MCF 10A (cell line): Measurements from ENCODE around the gene MORC1. TPM values are rescaled to one million over a fixed set of nuclear protein-coding genes. Genes with fewer than 3 reads are reported as not detected.

ENCODE experiments used
- BruUV-seq: library from RNA; stranded (reverse); fragments of 400-500 nt; replicated peaks from 2 replicates; lab custom pipeline; 2021; lab: Mats Ljungman, UMichigan
- CTCF ChIA-PET: fragments of 300-600 bp; sonication (Branson Sonifier 250); formaldehyde crosslinking; extraction: SDS; loops from one replicate; lab custom pipeline; 2021; ENCODE audit warnings: antibody characterized with exemption, inconsistent platforms; lab: Yijun Ruan, JAX
- POLR2A ChIA-PET: fragments of 300-600, 350-650 bp; sonication (Branson Sonifier 250); formaldehyde crosslinking; extraction: SDS; loops from one replicate; lab custom pipeline; 2020; ENCODE audit warnings: antibody characterized with exemption, inconsistent platforms; lab: Yijun Ruan, JAX
- DNase-seq: peaks from one replicate; pipeline ENCODE4 v3.0.0-alpha.2; 2018; ENCODE audit not compliant: unreplicated experiment
- H3K27ac Mint-ChIP-seq: one replicate; pipeline ENCODE4 v1.8.0; 2022; ENCODE audit warnings: mild to moderate bottlenecking, low read depth, mixed read lengths; ENCODE audit not compliant: unreplicated experiment
- H3K27me3 Mint-ChIP-seq: one replicate; pipeline ENCODE4 v1.8.0; 2022; ENCODE audit warnings: mixed read lengths; ENCODE audit not compliant: insufficient read depth, unreplicated experiment
- H3K36me3 Mint-ChIP-seq: one replicate; pipeline ENCODE4 v1.8.0; 2022; ENCODE audit warnings: mild to moderate bottlenecking, moderate library complexity, mixed read lengths; ENCODE audit not compliant: insufficient read depth, unreplicated experiment
- H3K4me1 Mint-ChIP-seq: one replicate; pipeline ENCODE4 v1.8.0; 2022; ENCODE audit warnings: mixed read lengths; ENCODE audit not compliant: insufficient read depth, unreplicated experiment
- H3K4me3 Mint-ChIP-seq: one replicate; pipeline ENCODE4 v1.8.0; 2022; ENCODE audit warnings: mild to moderate bottlenecking, moderate library complexity, mixed read lengths; ENCODE audit not compliant: unreplicated experiment
- H3K9me3 Mint-ChIP-seq: one replicate; pipeline ENCODE4 v1.8.0; 2022; ENCODE audit warnings: mixed read lengths; ENCODE audit not compliant: unreplicated experiment
- CTCF ChIP-seq: fragments of 200-600 bp; IDR thresholded peaks from one replicate; pipeline ENCODE4 v1.8.0; 2022; ENCODE audit warnings: antibody characterized with exemption, mild to moderate bottlenecking; ENCODE audit not compliant: unreplicated experiment
- intact Hi-C: fragments of 100-400 bp; cut with micrococcal nuclease; formaldehyde crosslinking; loops from 2 replicates; pipeline ENCODE4 v1.14.1; 2022
- total RNA-seq: library from RNA; stranded (reverse); gene quantifications from 2 replicates; pipeline ENCODE4 v1.2.3, GENCODE V29; 2022

Gene MORC1
- total RNA-seq, 1 experiment from 2014 or later = not detected

GRCh38 chr3:108914774-108915641, 202.9 kb downstream of the MORC1 start:
- intact Hi-C loops = loop anchor here (1.0 to 5.0 kb wide), 3 partner anchors 167 to 426 kb away; no protein-coding TSS in a partner anchor
- TF ChIP-seq CTCF = peak; percentile 86
- H3K4me1 Mint-ChIP-seq = peaks cover 21% of the 10 kb centered on the region
- no peak overlapping the region for H3K27ac Mint-ChIP-seq
- ChIA-PET POLR2A (interaction anchor here (0.7 to 0.9 kb wide), 2 partner anchors 253 to 325 kb away, joined by 3 to 4 read pairs; no protein-coding TSS in a partner anchor), CTCF (interaction anchor here (0.6 to 7.0 kb wide), 55 partner anchors 9 to 606 kb away, joined by 3 to 110 read pairs (median 4); partner anchors contain the start of genes CIP2A, DZIP3 and GUCA1C)
- H3K27me3 Mint-ChIP-seq = no peaks in the 10 kb centered on the region
- no peaks in the 10 kb centered on the region for H3K9me3 Mint-ChIP-seq
- no peak overlapping the region for H3K4me3 Mint-ChIP-seq
- peak; percentile 87 for DNase-seq
- H3K36me3 Mint-ChIP-seq = no peaks in the 10 kb centered on the region
- BruUV-seq = no TSS peak

GRCh38 chr3:108909799-108910198, 208.1 kb downstream of the MORC1 start:
- Mint-ChIP-seq H3K4me3 (no peak overlapping the region), H3K9me3 (no peaks in the 10 kb centered on the region), H3K27ac (no peak overlapping the region), H3K36me3 (no peaks in the 10 kb centered on the region), H3K4me1 (peaks cover 2% of the 10 kb centered on the region), H3K27me3 (no peaks in the 10 kb centered on the region)
- ChIA-PET CTCF (interaction anchor here (0.6 to 1.0 kb wide), 2 partner anchors 8 to 113 kb away, joined by 3 read pairs; no protein-coding TSS in a partner anchor), POLR2A (no interaction called here)
- no peak for TF ChIP-seq CTCF
- intact Hi-C loops = no loop called here
- DNase-seq = no peak
- no TSS peak for BruUV-seq

Other genes starting within 250 kb of the MORC1 start
- gene GUCA1C, start 164.3 kb downstream of the MORC1 start, total RNA-seq = not detected in 2 replicates
- gene C3orf85, start 18.6 kb upstream of the MORC1 start, total RNA-seq = not detected in 2 replicates
- gene DPPA2, start 198.4 kb upstream of the MORC1 start, total RNA-seq = not detected in 2 replicates
- gene DPPA4, start 219.4 kb upstream of the MORC1 start, total RNA-seq = not detected in 2 replicates